DND-41 (cell line): ENCODE data around the gene APEH.

Experiments
- ATAC-seq: fragments of 200-7000 bp; cut with Tn5 transposase; 3 replicates; pipeline ENCODE4 v1.9.1; 2021; ENCODE audit warnings: low read depth; ENCODE audit not compliant: insufficient read depth
- DNase-seq: peaks from one replicate; pipeline ENCODE4 v3.0.0-alpha.2; 2020
- H2AFZ ChIP-seq: 2 replicates; pipeline ENCODE4 v1.6.0; 2012; ENCODE audit warnings: low read depth, low read length
- H3K27ac ChIP-seq: 2 replicates; pipeline ENCODE4 v1.5.1; 2012; ENCODE audit warnings: low read length, inconsistent platforms
- H3K27me3 ChIP-seq: fragments of 200-600 bp; sonication (generic); 2 replicates; pipeline ENCODE4 v1.6.0; 2012; ENCODE audit warnings: low read length, mild to moderate bottlenecking, inconsistent platforms; ENCODE audit not compliant: insufficient read depth, poor library complexity
- H3K36me3 ChIP-seq: 2 replicates; pipeline ENCODE4 v1.5.1; 2012; ENCODE audit warnings: low read length, inconsistent platforms; ENCODE audit not compliant: insufficient read depth
- H3K4me1 ChIP-seq: 2 replicates; pipeline ENCODE4 v1.5.1; 2012; ENCODE audit warnings: mild to moderate bottlenecking, low read length; ENCODE audit not compliant: insufficient read depth
- H3K4me2 ChIP-seq: 2 replicates; pipeline ENCODE4 v1.6.0; 2012; ENCODE audit warnings: mild to moderate bottlenecking, moderate library complexity, low read length, inconsistent platforms; ENCODE audit not compliant: insufficient read depth
- H3K4me3 ChIP-seq, 2 experiments: fragments of 200-600 bp in 1 of 2; shearing (Covaris generic) in 1 of 2; 2 replicates each; pipeline ENCODE4 v1.5.1; 2012 to 2016; ENCODE audit warnings: inconsistent platforms in 2 of 2, low read length in 2 of 2, mild to moderate bottlenecking in 2 of 2, low read depth in 1 of 2, moderate library complexity in 1 of 2
- H3K79me2 ChIP-seq: 2 replicates; pipeline ENCODE4 v1.6.0; 2012; ENCODE audit warnings: low read length, inconsistent platforms; ENCODE audit not compliant: insufficient read depth
- H3K9ac ChIP-seq: 2 replicates; pipeline ENCODE4 v1.6.0; 2012; ENCODE audit warnings: low read depth, mild to moderate bottlenecking, inconsistent platforms, low read length, moderate library complexity
- H3K9me3 ChIP-seq: 2 replicates; pipeline ENCODE4 v1.5.1; 2012; ENCODE audit warnings: low read length, moderate library complexity, mild to moderate bottlenecking, inconsistent platforms; ENCODE audit not compliant: insufficient read depth, severe bottlenecking
- H4K20me1 ChIP-seq: 2 replicates; pipeline ENCODE4 v1.6.0; 2012; ENCODE audit warnings: low read length; ENCODE audit not compliant: insufficient read depth
- EZH2 ChIP-seq: IDR thresholded peaks from 3 replicates; pipeline ENCODE4 v1.6.1; 2012; ENCODE audit warnings: borderline replicate concordance, low read depth, mild to moderate bottlenecking, moderate library complexity, low read length, inconsistent platforms; ENCODE audit not compliant: severe bottlenecking
- TF ChIP-seq, protein P1 (sequence below): IDR thresholded peaks from 2 replicates; pipeline ENCODE4 v1.5.1; 2012; ENCODE audit warnings: borderline replicate concordance, low read length, moderate library complexity, mild to moderate bottlenecking; ENCODE audit not compliant: poor library complexity, severe bottlenecking; ENCODE audit errors: extremely low read depth

APEH gene

DNA sequence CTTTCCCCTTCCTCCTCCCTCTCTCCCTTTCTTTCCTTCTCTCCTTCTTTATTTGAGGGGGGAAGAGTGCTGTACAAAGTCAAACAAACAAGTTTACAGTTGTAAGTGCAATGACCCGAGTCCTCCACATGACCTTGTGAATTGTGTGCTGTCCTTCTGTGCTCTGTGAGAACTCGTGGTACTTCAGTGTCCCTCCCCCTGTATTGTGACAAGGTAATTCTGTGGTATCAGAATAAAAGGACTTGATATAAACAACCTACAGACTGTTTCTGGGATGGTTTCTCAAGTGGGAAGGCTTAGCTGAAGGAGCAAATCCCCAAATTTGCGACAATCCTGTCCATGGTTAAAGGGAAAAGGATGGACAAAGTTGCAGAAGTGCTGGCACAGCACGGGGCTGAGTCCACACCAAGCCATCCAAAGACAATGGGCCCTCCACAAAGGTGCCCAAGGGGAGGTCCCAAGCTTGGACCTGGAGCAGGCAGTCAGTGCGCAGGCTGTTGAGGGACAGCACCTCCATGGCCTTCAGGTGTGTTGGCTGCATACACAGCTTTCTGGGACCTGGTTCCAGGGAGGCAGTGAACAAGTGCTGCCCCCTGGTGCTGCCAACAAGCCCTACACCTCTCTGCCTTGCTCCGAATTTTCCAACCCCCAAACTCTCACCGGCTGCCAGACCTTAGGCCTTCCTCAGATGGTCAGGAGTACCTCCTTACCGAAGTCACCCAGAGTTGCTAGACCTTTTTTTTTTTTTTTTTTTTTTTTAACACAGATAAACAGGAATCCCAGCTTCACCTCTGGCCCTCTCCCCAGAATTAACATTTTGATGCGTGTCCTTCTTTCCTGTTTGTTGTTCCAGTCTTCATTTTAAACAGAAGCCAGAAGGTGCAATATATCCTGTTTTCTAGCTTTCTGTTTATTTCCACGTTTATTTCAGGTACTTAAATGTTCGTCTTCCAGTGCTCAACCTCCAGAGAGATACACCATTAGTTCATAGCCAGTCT, 2.6 kb upstream of the APEH start:
- Histone ChIP-seq H3K4me1 (peaks cover 34% of the 10 kb centered on the region), H3K36me3 (peaks cover 15% of the 10 kb centered on the region), H3K4me3 (no peak overlapping the region), H3K27me3 (no peaks in the 10 kb centered on the region), H3K9ac (no peak overlapping the region), H2AFZ (no peak overlapping the region), H3K27ac (no peak overlapping the region), H3K9me3 (no peaks in the 10 kb centered on the region), H4K20me1 (peaks cover 12% of the 10 kb centered on the region; the same call in 1 of the 2 replicates), H3K4me2 (no peak overlapping the region), H3K79me2 (peaks cover 28% of the 10 kb centered on the region)
- ATAC-seq (no peak), DNase-seq (peak; percentile 75)
- TF ChIP-seq, protein P1, sequence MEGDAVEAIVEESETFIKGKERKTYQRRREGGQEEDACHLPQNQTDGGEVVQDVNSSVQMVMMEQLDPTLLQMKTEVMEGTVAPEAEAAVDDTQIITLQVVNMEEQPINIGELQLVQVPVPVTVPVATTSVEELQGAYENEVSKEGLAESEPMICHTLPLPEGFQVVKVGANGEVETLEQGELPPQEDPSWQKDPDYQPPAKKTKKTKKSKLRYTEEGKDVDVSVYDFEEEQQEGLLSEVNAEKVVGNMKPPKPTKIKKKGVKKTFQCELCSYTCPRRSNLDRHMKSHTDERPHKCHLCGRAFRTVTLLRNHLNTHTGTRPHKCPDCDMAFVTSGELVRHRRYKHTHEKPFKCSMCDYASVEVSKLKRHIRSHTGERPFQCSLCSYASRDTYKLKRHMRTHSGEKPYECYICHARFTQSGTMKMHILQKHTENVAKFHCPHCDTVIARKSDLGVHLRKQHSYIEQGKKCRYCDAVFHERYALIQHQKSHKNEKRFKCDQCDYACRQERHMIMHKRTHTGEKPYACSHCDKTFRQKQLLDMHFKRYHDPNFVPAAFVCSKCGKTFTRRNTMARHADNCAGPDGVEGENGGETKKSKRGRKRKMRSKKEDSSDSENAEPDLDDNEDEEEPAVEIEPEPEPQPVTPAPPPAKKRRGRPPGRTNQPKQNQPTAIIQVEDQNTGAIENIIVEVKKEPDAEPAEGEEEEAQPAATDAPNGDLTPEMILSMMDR: peak; percentile 90
- no peak for TF ChIP-seq EZH2

DNA sequence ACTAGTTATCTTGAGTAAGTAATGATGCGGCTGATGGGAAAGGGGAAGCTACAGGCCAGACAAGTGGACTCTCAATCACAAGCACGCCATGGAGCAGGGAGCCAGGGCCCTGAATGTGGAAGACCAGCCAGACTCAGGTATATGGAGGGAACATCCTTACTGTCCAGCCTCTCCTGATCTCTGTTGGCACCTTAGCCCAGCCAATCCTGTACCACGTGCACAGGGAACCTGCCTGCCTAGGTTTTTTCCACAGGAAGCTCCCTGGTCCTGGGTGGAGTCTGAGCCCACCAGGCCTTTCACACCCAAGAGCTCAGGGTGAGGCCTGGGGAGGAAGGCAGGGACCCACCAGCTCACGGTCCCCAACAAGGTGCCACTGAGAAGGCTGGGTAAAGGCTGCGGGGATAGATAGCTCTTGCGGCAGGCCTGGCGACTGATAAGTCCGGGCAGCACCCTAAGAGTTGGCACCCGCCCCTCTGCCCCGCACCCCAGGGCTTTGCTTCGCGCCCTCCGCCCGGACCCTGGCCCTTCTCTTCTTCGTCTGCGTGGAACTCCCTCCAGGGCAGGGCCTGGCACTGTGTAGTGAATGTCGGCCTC, 933 bp upstream of the APEH start:
- Histone ChIP-seq H3K79me2 (peaks cover 28% of the 10 kb centered on the region), H3K4me3 (peak overlapping the region; percentile 72 to 97; a peak in 3 of 4 replicates), H3K9ac (peak overlapping the region; percentile 92), H3K27me3 (no peaks in the 10 kb centered on the region), H3K36me3 (peaks cover 32% of the 10 kb centered on the region), H3K4me2 (peak overlapping the region; percentile 99), H3K27ac (peak overlapping the region; percentile 87), H4K20me1 (peaks cover 16% of the 10 kb centered on the region; the same call in 1 of the 2 replicates), H3K4me1 (peaks cover 34% of the 10 kb centered on the region), H2AFZ (peak overlapping the region; percentile 81), H3K9me3 (no peaks in the 10 kb centered on the region)
- ATAC-seq: no peak
- TF ChIP-seq EZH2: no peak
- TF ChIP-seq, protein P1: no peak
- DNase-seq: no peak

DNA sequence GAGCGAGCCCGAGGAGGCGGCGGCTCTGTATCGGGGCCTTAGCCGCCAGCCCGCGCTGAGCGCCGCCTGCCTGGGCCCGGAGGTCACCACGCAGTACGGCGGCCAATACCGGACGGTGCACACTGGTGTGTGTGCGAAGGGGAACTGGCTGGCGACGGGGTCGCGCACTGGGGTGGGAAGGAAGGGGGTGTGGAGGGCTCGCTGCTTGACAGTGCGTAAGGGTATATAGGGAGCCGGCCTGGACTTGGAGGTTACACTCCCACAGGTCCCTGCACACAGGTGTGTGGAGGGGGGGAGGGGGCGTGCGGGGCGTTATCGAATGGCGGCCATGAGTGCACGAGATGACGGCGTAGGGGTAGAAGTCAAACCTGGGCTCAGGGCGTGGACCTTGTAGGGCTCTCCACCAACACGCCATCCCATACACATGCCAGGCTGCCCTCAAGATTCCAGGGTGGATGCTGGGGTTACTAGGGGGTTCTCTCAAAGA, 389 bp downstream of the APEH start:
- no peak for TF ChIP-seq EZH2
- TF ChIP-seq, protein P1: no peak
- peaks cover 34% of the 10 kb centered on the region for H3K4me1 ChIP-seq
- peak overlapping the region; percentile 83 for H2AFZ ChIP-seq
- H3K9ac ChIP-seq: peak overlapping the region; percentile 92
- H3K36me3 ChIP-seq: peaks cover 45% of the 10 kb centered on the region
- no peaks in the 10 kb centered on the region for H3K9me3 ChIP-seq
- H3K4me2 ChIP-seq: peak overlapping the region; percentile 99
- peak overlapping the region; percentile 87 for H3K27ac ChIP-seq
- H3K27me3 ChIP-seq: no peaks in the 10 kb centered on the region
- H3K4me3 ChIP-seq: peak overlapping the region; percentile 72 to 97; a peak in 3 of 4 replicates
- H3K79me2 ChIP-seq: peaks cover 28% of the 10 kb centered on the region
- H4K20me1 ChIP-seq: peaks cover 16% of the 10 kb centered on the region; the same call in 1 of the 2 replicates
- peak; percentile 45 for DNase-seq
- ATAC-seq: peak; percentile 4
